GM19238 (cell line): Measurements from ENCODE around the gene OVCA2.
A peak's percentile ranks its signal among the peaks of the same experiment; 100 is the strongest.

Experiments
- DNase-seq: peaks from one replicate; pipeline ENCODE4 v3.0.0; 2011; ENCODE audit warnings: low spot score; ENCODE audit not compliant: insufficient read length

The OVCA2 gene

DNA sequence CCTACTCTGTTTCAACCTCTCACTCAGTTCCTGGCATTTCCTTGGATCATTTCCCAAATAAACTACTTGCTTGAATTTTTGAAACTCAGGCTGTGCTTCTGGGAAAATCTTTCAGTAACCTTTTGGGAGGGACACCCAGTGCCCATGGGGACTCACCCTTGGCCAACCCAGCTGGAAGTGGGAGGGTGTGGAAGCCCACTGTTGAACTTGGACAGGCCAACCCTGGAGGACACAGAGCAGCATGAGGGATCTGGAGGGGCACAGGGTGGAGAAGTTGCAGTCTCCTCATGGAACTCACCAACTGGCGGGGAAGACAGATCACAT, 27.9 kb upstream of the OVCA2 start:
- DNase-seq, result no peak

DNA sequence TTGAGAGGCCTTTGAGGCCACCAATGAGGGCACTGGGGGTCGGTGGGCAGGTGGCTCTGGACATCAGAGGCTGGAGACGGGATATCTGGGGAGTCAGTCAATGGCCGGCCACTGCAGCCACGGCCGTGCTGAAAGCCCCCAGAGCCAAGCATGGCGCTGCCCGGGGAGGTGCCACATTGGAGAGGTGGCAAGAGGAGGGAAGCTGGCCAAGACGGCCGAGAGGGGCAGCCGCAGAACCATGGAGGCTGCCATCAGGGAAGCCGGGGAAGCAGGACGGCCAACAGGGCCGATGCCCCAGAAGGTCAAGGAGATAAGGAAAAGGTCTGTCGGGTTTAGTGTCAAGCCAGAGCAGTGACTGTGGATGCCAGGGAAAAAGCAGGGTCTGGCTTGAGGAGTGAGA, 26.5 kb upstream of the OVCA2 start:
- DNase-seq, result no peak

DNA sequence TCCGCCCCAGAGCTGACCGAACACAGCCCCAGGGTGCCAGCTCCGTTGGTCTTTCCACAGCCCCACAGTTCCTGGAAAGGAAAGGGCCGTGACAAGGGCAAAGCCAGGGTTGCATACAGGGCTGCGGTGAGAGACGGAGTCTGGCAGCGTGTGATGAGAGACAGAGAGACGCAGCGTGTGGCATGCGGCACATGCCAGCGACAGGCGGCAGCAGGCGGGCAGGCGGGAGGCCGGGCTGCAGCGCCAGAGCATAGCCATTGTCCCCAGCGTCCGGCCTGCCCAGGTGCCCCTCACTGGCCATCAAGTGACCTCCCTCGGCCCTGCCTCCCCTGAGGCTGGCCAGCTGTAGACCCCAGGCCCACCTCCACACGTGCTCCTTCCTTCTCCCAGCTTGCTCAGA, 25.3 kb upstream of the OVCA2 start:
- DNase-seq, result no peak

DNA sequence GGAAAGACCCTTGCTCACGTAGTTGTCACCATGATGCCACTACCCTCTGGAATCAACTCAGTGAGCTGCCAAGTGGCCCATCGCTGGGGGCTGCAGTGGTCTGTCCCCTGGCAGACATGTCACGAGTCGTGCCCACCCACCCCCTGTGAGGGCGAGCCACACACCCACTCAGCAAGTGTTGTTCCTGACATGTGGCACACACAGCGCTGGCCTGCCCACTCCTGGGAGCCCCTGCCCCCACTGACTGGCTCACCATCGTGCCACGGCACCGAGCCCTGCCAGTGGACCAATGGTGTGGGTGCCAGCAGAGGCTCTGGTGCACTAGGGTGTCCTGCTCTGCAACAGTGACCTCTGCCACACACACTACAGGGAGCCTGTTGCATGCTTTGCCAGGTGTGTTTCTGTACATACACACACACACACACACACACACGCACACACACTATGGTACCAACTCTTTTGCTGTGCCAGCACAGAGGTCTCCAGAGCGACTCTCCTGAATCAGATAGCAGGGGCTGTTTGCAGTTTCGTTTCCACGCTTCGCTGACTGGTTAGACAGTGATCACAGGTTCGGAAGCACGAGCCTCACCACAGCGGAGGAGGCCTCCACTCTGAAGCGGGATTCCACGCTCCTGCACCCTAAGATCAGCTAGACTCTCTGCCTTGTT, 24.4 kb upstream of the OVCA2 start:
- DNase-seq, result no peak

DNA sequence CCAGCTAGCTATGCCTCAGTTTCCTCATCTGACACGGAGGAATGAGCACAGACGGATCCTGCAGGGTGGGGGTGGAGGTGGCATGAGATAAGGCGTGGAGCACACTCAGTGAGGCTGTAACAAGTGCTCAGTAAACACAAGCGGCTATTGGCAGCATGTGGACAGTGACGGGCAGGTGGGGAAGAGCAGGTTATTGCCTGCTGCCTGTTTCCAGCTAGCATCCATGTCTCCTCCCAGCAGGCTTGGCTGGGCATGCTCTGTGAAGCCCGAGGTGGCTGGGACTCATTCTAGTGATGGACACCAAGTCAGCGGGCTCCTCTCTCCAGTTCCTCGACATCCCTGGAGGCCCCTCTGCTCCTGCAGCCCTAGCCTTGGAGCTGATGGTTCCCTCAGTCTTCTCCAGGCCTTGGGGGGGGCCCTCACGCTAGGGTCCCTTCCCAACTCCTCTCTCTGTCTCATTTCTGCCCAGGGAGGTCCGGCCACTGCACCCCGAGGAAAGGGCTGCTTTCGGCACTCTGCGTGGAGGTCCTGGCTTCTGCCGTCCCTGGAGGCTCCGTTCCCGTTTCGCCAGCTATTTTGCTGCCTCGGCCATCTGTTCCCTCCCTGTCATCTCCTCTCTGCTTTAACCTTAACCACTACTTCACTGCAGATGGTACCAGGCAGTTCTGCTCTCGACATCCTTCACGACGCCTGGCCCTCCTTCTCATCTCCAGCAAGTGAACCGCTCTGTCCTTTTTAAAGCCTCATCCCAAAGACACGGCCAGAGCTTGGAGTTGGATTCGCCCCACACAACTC, 22.9 kb upstream of the OVCA2 start:
- no peak for DNase-seq

DNA sequence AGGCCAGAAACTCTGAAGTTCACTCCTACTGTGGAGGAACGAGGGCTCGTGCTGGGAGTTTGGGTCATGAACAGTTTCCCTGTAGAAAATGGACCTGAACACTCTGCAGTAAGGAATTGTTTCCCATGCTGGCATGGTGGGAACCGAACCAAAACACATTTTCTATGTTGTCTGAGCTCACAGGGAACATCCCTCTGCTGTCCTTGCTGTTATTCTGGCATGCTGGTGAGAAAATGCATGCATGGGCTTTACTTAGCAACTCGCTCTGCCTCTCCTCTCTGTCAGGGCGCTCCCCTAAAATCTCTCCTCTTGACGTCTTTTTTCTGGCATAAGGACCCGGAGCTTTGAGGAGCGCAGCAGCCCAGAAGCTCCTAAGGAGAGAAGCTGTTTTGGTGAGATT, 22.1 kb upstream of the OVCA2 start:
- DNase-seq, result no peak

DNA sequence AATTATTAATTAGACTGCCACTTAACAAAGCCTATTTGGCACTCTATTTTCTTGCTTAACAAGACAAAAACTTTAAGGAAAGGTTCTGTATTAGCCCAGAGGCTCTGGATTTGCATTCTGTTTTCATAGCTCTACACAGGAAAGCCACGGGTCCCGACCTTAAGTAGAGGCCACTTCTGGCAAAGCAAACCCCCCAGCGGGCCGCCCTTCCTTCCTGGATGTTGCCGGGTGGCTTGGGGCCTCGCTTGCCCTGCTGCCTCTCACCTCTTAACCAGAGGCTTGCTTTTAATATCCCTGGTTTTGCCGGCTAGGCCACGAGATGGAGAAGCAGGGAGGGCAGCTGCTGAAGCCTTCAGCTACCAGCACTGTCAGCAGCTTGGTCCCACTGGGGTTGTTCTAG, 21.1 kb upstream of the OVCA2 start:
- no peak for DNase-seq

DNA sequence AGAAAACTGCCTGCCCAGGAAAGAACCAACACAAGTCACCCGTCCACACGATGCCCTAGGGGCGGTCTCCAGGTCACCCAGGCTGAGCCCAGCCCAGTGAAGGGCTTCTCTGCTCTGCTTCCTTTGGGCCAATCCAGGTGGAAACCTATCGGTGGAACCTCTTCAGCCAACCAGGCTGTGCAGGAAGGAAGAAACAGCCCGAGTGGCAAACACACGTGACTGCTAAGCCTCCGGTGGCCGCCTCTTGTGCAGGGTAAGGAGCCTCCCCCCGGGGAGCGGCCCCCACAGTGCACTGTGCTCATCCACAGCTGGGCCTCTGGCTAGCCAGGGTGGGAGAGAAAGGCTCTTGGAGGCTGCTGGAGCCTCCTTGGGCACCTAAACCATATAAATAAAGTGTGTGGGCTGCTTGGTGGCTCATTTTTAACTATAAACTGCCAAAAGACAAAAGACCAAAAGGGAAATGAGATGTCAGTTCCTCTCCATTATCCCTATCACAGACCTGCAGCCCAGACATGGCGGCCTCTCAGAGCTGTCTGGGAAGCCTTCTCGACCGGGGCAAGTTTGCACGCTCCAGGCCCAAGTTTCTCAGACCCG, 19.1 kb upstream of the OVCA2 start:
- DNase-seq, result no peak

DNA sequence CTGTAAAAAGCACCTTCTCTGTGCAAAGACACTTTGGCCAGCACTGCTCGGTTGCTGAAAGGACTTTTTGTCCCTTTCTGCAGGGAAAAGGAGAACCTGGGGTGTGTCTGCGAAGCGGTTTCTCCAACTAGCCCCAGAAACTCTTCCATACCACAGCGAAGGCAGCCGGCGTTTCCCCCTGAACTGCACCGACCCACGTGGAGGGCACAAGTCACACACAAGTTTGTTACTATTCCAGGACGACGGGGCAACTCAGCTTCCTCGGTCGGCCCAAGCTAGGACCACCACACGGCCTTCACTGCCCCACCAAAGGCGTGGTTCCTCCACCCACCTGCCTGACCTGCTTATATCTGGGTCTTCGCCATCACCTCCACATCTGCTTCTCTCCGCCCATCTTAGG, 18.6 kb upstream of the OVCA2 start:
- no peak for DNase-seq

DNA sequence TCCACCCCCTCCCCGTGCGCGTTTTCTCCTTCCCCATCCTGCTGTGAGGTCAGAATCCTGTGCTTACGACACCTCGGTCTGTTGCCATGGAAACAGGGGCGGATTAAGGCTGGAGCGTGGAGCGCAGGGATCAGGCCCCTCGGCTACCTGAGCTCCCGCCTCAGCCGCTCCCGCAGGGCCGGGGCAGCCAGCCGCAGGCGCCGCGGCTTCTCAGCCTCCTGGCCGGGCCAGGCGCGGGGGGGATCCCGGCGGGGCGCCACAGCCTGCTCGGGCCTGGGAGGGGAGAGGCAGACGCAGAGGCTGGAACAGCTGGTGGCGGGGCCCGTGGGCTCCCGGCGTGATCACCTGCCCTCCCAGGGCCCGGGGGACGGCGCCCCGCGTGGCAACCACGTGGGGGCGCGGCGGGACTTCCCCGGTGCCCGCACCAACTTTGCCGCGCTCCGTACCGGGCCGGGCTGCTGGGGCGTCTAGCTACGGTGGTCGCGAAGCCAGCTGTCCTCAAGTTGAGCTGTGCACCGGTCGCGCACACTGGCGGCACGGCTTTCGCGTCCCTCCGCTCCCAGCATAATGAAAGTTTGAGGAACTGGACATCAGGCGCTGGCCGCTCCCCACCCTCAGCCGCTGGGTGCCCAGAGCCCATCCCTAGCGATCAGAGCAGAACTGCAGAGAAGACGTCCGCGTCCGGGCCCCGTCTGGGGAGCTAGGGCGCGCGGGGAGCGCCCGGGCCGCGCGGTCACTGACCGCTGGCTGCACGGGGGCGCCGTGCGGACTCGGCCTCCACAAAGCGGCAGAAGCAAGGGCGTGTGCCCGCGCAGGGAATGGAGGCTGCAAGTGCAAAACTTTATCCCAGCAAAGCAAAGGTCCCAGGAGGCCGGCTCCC, 17.9 kb upstream of the OVCA2 start:
- DNase-seq, result no peak

DNA sequence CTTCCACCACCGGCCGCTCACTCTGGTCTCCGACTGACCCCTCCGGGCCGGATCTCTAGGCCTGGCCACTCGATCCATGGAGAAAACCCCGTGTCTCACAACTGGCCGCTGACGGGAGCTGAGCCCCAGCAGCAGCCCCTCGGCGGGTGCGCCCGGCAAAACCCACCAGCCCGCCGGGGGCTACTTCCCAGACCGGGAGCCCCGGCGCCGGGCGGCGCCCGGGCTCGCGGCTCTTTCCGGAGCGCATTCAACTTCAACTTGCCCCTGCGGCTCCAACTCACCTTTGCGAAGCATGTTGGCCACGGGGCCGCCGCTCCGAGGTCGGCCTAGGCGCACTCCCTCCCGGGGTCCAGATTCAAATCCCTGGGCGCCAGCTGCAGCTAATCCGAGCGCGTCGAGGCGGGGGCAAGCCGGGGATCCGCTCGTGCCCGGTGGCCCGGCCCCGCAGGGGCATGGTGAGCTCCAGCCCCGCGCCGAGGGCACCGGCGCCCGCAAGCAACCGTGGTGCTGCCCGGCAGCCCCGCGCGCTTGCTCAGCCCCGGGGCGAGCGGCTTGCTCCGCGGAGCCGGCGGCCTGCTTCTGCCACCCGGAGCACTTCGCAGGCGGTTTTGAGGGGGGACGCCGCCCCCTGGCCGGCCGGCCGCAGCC, 17.1 kb upstream of the OVCA2 start:
- no peak for DNase-seq

DNA sequence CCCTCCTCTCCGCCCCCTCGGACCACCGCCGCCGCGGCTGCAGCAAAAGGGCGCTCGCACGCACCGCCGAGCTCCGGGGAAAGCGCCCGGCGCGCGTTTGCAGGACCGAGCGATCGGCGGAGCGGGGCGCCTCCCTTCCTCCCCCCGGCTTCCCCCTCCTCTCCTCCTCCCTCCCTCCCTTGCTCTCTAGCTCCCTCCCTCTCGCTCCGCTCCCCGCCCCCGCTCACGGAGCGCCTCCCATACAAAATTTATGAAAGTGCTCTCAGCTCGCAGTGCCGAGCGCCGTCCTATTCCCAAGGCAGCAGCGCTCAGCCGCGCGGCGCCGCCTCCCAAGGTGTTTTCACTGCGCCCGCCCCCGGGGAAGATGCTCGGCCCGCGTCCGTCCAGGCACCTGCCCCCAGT, 16.6 kb upstream of the OVCA2 start, which contains the start of gene RTN4RL1:
Gene RTN4RL1, minus strand, starts transcription at position 115 of the 402 bp plus-strand sequence. CDS start 469 bp downstream, outside the sequence.
- DNase-seq, result no peak

DNA sequence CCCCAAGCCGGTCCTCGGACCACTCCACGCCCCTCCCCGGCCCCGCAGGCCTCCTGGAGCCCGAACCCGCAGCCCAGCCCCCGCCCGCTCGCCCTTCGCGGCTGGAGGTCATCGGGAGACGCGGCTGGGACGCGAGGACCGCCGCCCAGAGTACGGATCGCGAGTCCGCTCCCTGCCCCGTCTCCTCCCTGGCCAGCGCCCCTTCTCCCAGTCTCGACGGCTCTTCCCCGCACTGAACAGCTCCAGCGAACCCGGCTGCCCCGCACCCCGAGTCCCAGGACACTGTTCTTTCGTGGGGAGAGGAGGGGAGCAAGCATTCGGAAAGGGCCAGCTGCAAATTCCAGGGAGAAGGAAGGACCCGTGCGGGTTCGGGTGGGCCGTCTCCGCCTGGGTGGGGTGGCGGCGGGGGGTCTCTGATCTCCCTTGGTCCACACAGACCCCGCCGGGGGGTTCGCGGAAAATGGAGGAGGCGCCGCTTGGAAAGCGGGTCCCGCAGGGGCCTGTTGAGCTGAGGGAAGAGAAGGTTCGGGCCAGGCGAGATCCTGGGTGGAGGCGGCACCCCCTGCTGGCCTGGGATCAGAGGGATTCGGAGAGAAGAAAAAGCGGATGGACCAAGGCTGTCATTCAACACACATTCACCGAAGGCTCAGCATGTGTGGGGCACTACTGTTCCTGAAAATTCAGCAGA, 16.1 kb upstream of the OVCA2 start:
- DNase-seq, result no peak

DNA sequence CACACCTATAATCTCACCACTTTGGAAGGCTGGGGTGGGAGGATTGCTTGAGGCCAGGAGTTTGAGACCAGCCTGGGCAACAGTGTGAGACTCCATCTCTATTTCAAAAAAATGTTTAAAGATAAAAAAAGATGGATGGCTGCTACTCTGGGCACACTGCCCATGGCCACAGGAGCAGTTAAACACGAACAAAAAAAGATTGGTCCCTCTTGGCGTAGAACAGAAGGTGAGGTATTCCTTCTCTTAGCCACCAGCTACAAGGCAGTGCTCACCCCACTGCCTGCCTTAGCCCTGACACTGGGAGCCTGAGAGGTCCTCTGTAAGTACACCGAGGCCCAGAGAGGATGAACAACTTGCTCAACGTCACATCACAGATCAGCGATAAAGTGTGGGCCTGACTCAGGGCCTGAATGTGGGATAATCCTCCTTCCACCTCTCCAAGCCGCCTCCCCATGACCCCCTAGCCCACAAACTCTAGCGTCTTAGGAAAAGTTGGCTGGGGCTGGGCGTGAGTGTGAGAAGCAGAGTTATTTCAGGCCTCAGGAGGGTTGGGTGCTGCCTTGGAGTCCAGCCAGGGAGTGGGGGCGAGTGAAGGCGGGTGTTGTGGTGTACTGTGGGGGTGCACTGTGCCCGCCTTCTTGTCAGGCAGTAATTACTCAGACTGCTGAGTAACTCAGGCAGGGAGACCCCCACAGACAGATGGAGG, 14.1 kb upstream of the OVCA2 start:
- DNase-seq, result no peak

DNA sequence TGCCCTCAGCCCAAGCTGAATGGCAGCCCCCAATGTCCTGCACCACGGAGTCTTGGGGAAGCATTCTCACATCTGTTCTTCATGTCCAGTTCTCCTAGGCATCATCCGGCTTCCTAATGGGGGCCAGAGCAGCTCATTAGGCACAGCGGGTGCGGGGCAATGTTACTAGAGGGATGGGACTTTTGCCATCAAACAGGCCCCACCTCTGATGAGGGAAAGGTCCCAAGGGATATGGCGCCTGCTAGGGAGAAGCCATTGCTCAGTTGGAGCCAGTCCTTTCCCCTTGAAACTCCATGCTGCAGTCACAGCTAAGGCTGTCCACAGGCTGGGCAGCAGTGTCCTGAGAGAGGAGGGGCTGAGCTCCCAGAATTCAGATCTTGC, 13.6 kb upstream of the OVCA2 start:
- DNase-seq, result no peak

DNA sequence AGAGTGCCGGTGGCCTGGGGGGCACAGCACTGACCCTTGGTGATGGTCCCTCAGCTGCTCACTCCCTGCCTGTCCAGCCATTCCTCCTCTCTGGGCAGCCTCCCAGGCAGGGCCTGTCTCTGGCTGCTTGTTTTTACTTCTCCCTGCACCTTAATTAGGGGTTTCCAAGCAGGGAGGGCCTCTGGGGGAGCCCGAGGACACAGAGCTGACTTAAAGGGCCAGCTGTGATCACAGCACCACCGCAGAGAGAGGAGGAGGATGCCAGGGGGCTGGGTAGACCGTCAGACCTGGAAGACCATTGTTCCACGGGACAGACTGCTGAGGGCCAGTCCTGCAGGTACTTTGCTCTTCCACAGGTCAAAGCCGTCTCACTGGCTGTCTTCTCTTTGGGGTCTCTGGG, 13.1 kb upstream of the OVCA2 start:
- no peak for DNase-seq

DNA sequence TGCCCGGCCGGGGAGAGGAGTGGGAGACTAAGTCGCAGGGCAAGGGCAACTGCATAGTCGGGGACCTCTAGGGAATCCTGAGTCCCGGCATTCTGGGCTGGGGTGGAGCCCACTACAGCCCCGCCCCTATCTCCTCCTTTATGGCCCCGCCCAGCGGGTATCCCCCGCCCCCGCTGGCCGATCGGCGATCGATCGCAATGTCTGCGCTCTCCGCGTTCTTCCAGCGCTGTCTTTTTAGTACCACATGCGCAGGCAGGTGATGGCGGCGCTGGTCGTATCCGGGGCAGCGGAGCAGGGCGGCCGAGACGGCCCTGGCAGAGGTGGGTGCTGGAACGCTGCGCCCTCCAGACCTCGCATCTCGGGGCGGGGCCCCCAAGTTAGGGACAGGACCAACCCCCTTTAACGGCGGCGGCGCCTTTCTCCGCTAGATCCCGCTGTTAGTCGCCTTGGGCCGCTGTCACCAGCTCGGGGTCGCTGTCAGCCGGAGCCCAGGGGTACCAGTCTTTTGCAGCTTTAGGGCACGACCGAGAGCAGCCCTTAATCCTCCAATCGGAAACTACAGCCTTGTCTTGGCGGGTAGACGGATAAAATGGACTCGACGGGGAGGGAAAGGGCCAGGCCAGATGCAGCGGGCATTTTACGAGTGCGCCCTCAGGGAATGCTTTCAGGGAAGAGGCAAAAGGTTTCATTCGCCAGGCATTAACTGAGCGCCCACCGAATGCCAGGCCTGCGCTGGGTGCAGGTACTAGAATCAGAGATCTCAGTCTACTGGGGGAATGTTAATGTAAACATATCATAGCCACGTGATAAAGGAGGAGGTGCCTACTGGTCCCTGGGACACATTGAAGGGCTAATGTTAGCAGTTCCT, 11.7 kb upstream of the OVCA2 start, which contains the start of gene DPH1:
Gene DPH1, plus strand, starts transcription at position 243 of the 868 bp plus-strand sequence. Its CDS starts 17 bp downstream, at position 260.
- DNase-seq, result peak; percentile 91

DNA sequence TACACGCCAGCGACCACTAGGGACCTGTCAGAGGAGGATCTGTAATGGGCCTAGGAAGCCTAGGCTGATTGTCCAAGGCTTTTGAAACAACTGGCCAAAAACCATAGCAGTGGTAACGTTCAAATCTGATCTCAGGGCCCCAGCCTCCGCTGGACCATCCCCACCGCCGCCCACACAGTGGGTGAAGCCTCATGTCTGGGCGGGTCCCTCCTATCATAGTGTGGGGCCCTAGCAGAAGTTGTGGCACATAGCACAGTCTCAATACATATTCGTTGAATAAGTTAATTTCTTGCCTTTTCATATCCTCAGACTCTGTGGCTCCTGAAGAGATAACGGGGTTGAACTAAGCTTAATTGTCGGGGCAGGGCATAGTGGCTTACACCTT, 11.1 kb upstream of the OVCA2 start:
- no peak for DNase-seq

DNA sequence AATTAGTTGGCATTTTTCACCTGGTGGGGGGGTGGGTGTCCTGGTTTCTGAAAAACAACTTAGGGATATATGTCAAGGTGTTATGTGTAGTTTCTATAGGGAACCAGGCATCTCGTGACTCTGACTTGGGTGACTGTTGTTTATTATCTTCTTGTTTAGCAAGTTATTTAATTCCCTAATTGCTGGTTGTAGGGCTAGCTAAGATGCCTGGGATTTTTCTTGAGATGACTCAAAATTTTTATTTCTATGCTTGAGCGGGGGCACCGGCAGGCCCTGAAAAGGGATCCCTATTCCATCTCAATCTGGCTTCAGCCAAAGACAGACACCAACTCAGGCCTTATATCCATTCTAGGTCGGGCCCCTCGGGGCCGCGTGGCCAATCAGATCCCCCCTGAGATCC, 8.7 kb upstream of the OVCA2 start:
- DNase-seq, result no peak
